GM18511 (cell line): ENCODE measurements around the gene ATP7B.

ENCODE experiments used
- ATAC-seq: cut with Tn5 transposase; IDR thresholded peaks from one replicate; pipeline ENCODE4 v1.9.1; 2021; ENCODE audit warnings: mild to moderate bottlenecking, moderate library complexity; ENCODE audit not compliant: unreplicated experiment

The ATP7B gene

DNA sequence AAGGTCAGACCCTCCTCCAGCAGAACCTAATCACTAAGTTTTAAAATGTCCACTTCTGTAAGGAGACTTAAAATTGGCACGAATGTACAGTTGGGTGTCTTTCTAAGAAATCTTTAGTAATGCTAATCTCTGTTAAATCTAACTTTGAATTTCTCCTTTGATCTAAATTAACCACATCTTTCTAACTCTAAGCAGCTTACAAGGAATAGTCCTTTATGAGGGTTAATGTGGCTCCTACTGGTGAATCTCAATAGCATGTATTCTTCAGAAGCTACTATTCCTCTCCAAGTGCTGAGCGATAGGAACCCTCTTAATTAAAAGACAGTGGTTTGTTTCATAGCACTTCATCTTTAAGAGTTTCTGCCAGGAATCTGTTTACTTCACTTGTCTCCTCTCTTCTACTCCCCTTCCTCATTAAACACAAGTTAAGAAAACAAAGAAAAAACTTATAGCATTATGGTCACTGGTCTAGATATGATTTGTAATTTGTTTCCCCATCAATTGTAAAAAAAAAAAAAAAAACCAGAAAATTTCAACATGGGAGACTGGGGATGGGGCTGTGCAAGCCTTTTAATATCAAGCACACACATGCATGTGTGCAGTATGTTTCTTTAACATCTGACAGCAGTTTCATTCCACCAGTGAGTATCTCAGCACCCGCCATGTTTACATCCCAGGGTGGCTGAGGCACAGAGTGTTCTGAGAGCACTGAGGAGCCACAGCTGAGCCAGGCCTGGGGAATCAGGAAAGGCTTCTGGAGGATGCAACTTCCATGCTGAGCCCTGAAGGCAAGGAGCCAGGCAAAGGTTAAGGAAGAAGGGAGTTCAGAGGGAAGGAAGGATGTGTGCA, 57.7 kb downstream of the ATP7B start:
- ATAC-seq: no peak

DNA sequence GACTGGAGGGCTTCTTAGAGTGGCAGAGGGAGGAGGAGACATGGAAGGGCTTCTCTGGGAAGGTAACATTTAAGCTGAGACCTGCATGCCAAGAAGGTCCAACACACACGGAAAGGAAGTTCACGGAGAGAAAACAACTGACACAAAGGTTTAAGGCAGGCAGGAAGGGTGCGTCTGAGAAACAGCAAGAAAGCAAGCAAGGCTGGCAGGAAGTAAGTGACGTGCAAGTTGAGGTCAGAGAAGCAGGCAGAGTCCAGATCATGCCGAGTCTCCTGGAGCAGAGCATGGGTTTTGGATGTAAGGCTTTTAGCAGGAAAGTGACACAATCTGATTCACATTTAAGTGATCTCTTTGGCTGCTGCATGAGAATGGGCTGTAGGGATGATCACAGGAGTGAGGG, 60.5 kb downstream of the ATP7B start:
- no peak for ATAC-seq

- no peak for ATAC-seq
These were observed 65.0 kb downstream of the ATP7B start for GRCh38 chr13:51946163-51946669.

DNA sequence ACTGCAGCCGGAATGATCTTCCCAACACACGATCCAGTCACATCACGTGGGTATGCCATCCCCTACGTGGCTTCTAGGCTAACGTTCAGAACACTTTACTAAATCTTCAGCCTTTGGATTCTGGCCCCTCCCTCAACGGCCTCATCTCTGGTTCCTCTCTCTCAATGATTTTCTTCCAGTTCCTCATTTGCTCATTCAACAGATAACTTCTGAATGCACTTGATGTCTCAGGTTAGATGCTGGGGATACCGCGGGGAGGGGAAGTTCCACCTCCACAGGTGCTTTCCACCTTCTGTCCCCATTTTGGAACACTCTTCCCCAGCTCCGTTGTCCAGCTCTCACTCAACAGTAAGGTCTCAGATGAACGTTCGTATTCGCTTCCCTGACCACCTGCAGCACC, 66.1 kb downstream of the ATP7B start:
- ATAC-seq: peak; percentile 92

DNA sequence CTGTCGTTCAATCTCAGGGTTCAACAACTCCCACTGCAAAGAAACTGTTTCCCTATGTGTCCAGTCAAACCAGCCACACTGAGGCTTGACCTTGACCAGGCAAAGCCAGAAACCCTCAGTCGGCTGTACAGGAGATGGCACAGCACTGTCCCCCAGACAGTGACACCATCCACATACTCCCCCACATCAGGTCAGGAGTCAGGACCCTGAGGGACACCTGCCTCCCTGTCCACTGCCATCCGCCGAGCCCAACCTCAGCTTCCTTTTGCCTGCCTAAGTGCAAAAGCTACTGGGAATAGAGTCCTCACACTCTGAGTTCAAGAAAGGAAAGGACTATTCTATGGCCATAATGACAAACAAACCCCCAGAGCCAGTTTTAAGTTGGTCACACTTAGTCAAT, 66.8 kb downstream of the ATP7B start:
- no peak for ATAC-seq

DNA sequence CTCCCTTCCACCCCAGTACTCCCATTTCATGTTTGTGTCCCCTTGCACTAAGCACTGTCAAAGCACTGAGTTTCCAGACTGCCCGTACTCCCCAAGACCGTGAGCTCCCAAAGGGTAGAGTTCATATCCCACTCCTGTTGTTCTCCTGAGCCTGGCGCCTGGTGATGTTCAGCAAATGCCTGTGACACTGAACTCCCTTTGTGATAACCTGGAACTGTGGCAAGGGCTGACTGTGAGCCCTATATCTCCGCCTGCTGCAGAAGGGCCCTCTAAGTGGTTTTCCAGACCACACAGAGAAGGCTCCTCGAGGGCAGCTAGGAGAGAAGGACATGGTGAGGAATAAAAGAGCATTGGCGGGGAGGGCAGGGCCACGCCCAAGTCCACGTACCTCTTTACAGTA, 67.5 kb downstream of the ATP7B start:
- ATAC-seq: no peak

DNA sequence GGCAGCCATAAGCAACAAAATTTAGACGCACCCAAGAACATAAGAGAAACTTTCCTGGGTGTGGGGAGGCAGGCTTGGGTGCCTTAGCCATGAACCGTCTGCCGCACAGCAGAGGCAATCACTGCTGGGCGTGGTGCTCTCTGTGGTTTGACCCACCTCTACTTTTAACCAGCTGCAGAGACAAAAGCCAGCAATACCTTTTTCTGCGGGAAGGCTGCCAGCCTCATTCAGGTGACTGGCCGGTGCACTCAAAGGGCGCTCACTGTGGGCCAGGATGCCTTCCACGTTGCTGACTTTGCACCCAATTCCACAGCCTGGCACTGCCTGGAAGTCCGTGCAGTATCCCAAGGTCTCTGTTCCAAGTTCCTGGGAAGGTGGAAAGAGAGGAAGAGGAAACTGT, 69.1 kb downstream of the ATP7B start:
- no peak for ATAC-seq

DNA sequence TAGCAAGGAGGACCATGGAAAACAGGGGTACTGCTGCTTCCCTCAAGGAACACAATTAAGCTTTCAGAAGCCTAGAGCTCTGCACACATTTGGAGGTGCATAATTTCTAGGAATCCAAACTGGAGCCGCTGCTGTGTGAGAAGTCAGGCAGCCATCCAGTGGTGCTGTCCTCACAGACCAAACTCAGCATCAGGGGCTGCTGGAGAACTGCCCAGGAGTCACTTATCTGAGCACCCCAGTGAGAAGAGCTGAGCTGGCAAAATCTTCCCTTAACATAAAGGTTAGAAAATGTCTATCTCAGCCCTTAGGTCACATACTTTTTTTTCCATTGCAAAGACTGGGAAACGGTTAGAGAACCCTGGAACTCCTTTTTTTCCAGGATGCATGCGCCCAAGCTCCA, 72.8 kb downstream of the ATP7B start:
- ATAC-seq: no peak

GRCh38 chr13:51937320-51938290, 73.6 kb downstream of the ATP7B start:
- ATAC-seq: no peak

DNA sequence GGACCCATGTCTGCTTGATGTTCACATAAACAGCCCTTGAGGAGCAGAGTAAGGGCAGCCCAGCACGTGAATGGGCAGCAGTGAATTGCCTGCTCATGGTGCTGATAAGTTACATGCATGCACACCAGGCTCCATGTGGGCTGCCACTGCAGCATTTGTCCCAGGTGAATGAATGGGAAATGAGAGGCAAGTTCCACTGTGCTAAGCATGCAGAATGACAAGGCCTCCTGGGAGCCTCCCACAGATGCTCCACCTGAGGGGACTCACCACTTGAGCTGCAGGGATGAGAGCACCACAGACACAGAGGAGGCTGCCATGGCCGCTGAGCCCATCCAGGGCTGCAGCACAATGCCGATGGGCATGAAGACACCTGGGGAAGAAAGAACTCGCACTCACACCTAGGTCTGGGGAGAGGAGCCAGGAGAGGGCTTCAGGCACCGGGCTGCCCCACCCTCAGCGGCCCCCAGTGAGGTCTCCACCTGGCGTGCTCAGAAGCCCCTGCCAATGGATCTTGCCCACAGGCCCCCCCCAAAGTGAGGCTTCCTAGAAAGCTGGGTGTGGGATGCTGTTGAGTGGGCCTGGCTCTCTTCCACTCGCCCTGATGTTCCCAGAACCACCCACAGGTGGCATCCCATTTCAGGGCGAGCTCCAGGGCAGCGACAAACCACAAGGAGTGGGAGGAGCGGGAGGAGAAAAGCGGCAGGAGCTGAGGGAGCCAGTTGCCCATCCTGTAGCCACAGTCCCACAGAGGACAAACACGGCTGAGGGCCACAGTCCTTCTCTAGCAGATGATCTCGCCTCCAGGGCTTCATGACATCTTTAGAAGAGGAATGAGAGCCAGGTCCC, 75.7 kb downstream of the ATP7B start:
- no peak for ATAC-seq

DNA sequence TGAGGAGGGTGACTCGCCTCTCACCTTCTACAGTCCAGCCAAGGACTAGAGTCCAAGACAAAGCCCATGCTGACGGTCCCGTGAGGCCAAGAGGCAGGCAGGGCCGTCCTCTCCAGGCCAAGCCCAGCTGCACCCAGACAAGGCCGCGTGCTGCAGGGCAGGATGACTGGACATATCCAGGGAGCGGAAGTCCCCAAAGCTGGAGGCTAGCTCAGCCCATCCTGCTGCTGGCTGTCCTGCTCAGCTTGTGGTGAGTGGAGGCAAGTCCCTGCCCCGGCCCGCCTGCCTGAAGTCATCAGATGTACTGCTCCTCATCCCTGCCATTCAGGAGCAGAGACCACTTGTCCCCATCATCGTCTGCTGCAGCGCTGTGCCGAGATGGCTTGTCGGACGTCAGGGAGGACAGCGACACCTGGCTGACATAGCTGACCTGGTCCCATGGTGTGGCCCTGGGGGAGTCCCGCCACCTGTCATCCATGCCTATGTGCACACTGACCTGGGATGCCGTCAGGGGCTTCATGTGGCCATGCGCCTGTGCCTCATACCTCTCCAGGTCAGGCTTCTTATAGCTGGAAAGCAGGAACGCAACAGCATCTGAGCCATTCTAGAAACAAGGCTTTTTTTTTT, 76.7 kb downstream of the ATP7B start:
- ATAC-seq: no peak

DNA sequence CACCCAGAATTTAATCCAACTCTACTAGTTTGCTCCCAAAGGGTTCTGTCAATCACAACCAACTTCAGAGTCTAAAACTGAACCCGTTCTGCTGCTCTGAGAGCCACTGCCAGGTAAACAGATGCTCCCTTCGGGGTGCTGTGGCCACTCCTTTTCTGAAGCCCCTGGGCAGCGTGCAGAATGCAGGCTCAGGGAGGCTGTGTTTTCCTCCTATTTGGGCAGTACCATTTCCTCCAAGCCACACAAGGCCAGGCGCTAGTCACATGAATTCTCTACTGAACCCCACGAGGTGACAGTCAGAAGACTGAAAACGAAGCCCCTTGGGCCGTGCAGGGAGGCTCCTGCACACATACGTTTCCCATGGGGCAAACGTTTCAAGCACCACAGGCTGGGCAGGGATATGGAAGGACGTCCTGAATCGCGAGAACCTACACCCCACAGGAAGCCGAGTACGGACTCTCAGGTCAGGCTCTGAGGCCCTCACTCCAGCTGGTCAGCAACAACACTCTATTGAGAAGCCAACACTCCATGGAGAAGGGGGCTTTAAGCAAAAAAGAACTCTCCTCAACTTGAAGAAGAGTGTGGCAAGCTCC, 77.7 kb downstream of the ATP7B start:
- no peak for ATAC-seq

GRCh38 chr13:51932231-51932630, 79.0 kb downstream of the ATP7B start:
- no peak for ATAC-seq

DNA sequence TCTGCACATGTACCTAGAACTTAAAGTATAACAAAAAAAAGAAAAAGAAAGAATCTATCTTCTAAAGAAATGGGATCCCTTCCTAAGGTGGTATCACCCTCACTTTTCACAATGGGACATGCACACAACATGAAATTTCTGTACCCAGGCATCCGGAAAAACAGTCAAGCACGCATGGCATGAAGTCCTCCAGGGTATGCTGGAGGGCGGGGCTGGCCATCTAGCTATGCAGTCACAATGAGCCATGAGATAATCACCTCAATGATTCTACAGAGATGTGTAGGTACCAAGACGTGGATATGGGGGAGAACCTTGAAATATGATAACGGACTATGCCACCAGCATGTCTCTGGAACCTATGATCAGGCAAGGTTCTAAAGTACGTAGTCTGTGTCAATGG, 79.6 kb downstream of the ATP7B start:
- ATAC-seq: no peak

GRCh38 chr13:51929699-51930098, 81.6 kb downstream of the ATP7B start:
- no peak for ATAC-seq

GRCh38 chr13:51928231-51928630, 83.0 kb downstream of the ATP7B start:
- no peak for ATAC-seq

DNA sequence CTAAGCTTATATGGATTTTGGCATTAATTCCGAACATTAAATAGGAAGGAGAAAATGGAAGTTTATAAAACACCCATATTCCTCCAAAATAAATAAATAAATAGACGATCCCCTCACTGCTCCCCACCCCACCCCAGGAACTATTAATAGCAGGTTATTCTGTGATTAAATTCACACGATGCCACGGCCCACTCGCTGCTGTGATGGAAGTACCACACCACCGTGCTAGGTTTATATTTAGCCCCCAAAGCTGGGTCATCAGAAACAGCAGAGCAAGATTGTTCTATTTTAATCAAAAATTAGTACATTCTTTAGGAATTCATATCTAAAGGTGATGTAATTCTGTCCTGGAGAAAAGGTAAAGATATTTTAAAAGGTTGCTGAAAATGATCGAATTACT, 84.1 kb downstream of the ATP7B start:
- no peak for ATAC-seq

- ATAC-seq: no peak
These were observed 84.7 kb downstream of the ATP7B start for GRCh38 chr13:51926528-51926885.

DNA sequence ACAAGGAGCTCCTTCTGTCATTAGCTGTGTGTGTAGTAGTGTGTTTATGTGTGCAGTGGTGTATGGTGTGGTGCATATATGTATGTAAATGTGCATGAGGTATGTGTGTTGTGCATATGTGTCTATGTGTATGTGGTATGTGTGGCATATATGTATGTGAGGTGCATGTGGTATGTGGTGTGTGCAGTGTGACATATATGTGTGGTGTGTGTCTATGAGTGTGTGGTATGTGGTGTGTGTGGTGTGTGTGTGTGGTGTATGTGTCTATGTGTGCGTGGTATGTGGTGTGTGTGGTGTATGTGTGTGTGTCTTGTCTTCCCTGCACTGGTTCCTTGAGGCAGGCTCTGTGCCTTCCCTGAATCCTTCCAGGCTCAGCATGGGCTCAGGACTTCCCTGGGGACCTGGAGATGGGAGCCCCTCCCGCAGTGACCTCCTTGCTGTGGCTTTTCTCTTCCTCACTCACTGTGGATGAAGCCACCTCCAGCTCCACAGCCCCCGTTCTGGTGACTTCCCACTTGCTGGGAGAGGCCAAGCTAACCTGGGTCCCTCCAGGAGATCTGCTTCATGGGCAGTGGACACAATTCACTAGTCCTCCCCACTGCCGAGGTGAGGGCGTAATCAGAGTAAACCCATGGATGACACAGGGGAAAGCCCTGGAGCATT, 85.3 kb downstream of the ATP7B start:
- ATAC-seq: no peak
